Erythroblast (primary cell): ENCODE data around the gene TCF4.

ENCODE experiments used
- DNase-seq, 2 experiments: peaks; one replicate each; lab custom pipeline; 2025; lab: John Stamatoyannopoulos, UW
- GATA1 ChIP-seq: IDR thresholded peaks from 2 replicates; pipeline ENCODE4 v1.6.1; 2011; ENCODE audit warnings: low read depth, mild to moderate bottlenecking, control low read depth, low read length, moderate library complexity
- POLR2A ChIP-seq: IDR thresholded peaks from 2 replicates; pipeline ENCODE4 v1.6.1; 2011; ENCODE audit warnings: mild to moderate bottlenecking, low read length

TCF4 gene

GRCh38 chr18:55603775-55604174 is 15.8 kb upstream of the TCF4 start:
- TF ChIP-seq POLR2A = no peak
- no peak for TF ChIP-seq GATA1
- DNase-seq = no peak

- no peak for DNase-seq
- TF ChIP-seq POLR2A (no peak), GATA1 (no peak)
Observed at GRCh38 chr18:55593888-55594287, 5.9 kb upstream of the TCF4 start.

DNA sequence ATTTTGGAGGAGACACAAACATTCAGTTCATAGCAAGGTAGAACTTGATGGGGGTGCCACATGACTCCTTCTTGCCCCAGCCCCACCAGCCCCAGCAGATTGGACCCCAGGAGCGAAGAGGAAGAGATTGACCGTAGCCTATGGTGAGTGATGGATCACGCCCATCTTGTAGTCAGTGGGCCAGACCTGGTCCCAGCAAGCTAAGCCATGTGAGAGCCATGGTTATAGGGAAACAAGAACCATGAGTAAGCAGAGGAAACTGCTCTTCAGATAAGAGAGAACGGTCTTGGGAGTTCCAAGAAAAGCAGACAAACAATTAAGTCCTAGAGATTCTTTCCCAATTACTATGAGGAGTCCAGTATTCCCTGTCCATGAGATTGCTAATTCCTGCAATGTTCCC is 4.6 kb upstream of the TCF4 start:
- DNase-seq = peak; percentile 60 to 64
- no peak for TF ChIP-seq GATA1
- TF ChIP-seq POLR2A = no peak

- TF ChIP-seq POLR2A = no peak
- TF ChIP-seq GATA1 = no peak
Observed at GRCh38 chr18:55592106-55592505, 4.1 kb upstream of the TCF4 start.

GRCh38 chr18:55589625-55590291 is 1.8 kb upstream of the TCF4 start:
- DNase-seq = peak; percentile 98
- TF ChIP-seq GATA1 (no peak), POLR2A (peak; percentile 84)

More at GRCh38 chr18:55592106-55592505, 4.1 kb upstream of the TCF4 start:
- peak in 1 of 2 experiments; percentile 37 for DNase-seq

- TF ChIP-seq POLR2A (no peak), GATA1 (no peak)
- peak; percentile 64 to 66 for DNase-seq
Observed at GRCh38 chr18:55588870-55589595, 1.0 kb upstream of the TCF4 start.

DNA sequence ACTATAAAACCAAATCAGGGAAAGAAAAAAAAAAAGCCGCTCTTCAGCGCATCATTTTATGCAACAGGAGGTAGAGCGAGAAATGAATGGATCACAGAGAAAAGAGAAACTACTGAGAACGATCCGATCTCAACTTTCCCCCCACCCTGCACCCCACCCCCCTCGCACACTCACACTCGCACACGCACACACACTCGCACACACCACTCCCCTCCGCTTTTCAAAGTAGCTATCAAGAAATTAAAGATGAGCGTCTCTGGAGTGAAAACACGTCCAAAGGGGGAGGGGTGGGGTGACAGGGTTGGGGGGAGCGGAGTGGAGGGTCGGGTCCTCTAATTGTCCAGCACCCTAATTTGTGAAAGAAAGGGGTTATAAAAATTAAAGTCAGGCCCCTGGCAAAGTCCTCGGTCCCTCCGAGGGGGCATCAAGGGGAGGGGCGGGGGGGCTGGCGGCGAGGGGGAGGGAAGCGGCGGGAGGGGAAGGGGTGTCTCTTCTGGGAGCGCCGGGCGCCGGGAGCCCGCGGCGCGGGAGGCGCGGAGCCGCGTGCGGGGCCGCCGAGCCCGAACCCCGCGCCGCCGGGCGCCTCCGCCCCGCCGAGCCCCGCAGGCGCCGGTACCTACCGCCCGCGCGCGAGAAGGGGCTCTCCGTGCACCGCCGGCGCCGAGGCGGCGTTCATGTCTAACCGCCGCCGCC is 428 bp downstream of the TCF4 start:
- DNase-seq = peak; percentile 79 to 81
- no peak for TF ChIP-seq GATA1
- TF ChIP-seq POLR2A = no peak

- DNase-seq = peak; percentile 55 to 62
- TF ChIP-seq GATA1 (no peak), POLR2A (no peak)
Observed at GRCh38 chr18:55585920-55586561, 2.0 kb downstream of the TCF4 start.

DNA sequence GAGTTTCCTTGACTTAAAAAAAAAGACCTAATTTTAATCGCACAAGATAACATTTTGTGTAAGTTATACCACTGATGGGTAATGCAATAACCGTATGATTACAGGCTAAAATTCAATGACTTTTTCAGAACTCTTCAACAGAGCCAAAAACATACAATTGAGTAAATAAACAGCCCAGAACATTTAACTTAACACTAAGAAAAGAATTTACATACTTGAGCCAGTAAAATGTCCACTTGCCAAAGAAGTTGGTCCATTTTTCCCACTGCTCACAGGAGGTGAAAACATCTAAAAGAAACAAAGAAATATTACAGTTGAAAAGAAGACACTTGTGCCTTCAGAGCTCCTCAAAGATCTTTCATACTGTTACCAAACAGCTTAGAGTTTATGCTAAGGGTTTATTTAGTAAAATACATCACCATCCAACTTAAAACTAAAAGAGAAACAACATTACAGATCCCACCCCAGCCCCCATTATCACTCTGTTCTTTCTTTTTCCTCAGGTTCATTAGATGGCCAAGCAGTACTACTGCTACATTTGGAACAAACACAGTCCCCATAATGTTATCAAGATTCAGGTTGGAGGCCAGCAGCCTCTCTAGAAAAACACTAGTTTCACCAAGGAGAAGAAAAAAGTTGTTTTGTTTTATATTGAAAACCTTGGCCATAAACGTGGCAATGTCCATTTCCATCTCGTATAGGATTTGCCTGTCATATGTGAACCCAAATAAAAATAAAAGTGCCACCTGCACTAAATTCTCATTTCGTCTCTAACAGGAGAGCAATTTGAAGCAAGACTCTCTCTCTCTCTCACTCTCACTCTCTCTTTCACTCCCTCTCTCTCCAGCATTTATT is 2.7 kb downstream of the TCF4 start:
- TF ChIP-seq POLR2A = no peak
- no peak for TF ChIP-seq GATA1
- peak; percentile 55 to 59 for DNase-seq

GRCh38 chr18:55584201-55584600 is 3.8 kb downstream of the TCF4 start:
- no peak for TF ChIP-seq POLR2A
- no peak for TF ChIP-seq GATA1

DNA sequence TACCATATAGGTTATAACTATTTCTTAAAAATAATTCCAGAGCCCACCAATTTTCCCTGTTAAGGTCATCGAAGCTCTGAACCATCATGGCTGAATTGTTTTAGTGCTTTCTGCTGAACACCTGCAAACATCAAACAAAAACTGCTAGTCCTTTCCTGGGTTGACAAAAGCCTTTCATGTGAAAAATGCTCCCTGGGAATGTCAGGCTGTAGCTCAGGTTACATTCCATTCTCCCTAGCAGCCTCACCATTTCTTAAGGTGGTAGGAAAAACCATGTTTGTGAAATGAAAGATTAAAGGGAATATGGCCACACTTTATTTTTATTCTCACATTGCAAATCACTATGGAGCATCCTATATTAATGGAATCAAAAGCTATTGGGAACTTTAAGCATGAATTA is 5.7 kb downstream of the TCF4 start:
- TF ChIP-seq GATA1 (no peak), POLR2A (no peak)

More at GRCh38 chr18:55584201-55584600, 3.8 kb downstream of the TCF4 start:
- peak in 1 of 2 experiments; percentile 11 for DNase-seq

GRCh38 chr18:55579501-55580270 is 8.3 kb downstream of the TCF4 start:
- DNase-seq = peak in 1 of 2 experiments; percentile 19
- TF ChIP-seq POLR2A = no peak

More for the DNA sequence above, 5.7 kb downstream of the TCF4 start:
- no peak for DNase-seq
